OCI-LY3 (cell line): ENCODE measurements around the gene ADGRG6.

ENCODE experiments used
- CTCF ChIP-seq: fragments of 200-600, 300-600 bp; sonication (generic); IDR thresholded peaks from 2 replicates; pipeline ENCODE4 v1.5.1; 2014; ENCODE audit warnings: antibody characterized with exemption, low read length, low read depth
- EZH2phosphoT487 ChIP-seq: fragments of 200-600 bp; shearing (Covaris generic); IDR thresholded peaks from 2 replicates; pipeline ENCODE4 v1.6.1; 2018; ENCODE audit warnings: antibody characterized with exemption, mixed run types, low read depth

GRCh38 chr6:142286088-142286409 is 15.8 kb upstream of the ADGRG6 start:
- no peak for TF ChIP-seq CTCF
- TF ChIP-seq EZH2phosphoT487 = no peak
